B cell (primary cell): Measurements from ENCODE around the gene COG7. TPM values are rescaled to one million over a fixed set of nuclear protein-coding genes. Genes with fewer than 3 reads are reported as not detected.
"Not testable (repeated sequence)": the region's sequence is repeated elsewhere in the genome, so short reads cannot be mapped to it uniquely, and the experiment has no call there.

Experiments used
- ATAC-seq: fragments of 200-7000 bp; cut with Tn5 transposase; one replicate; pipeline ENCODE4 v1.10.0; 2021; ENCODE audit warnings: low read depth, mild to moderate bottlenecking, moderate number of reproducible peaks, moderate library complexity
- CTCF ChIA-PET: fragments of 350-600 bp; sonication (Branson Sonifier 250); formaldehyde crosslinking; loops from one replicate; lab custom pipeline; 2021; ENCODE audit warnings: antibody characterized with exemption, inconsistent platforms; lab: Charles Lee
- POLR2A ChIA-PET: fragments of 350-600 bp; sonication (Branson Sonifier 250); formaldehyde crosslinking; loops from one replicate; lab custom pipeline; 2021; ENCODE audit warnings: antibody characterized with exemption; lab: Charles Lee
- DNase-seq: peaks from one replicate; pipeline ENCODE4 v3.0.0; 2013
- H2AFZ ChIP-seq: 2 replicates; pipeline ENCODE4 v1.6.1; 2012; ENCODE audit warnings: mild to moderate bottlenecking, low read depth, low read length; ENCODE audit not compliant: insufficient read depth, poor library complexity, severe bottlenecking
- H3K27ac ChIP-seq, 2 donors: 1 replicate in 1 of 2; 2 replicates in 1 of 2; pipeline ENCODE4 v1.5.1; 2012 to 2013; ENCODE audit warnings: low read length in 2 of 2, mild to moderate bottlenecking in 2 of 2, moderate library complexity in 1 of 2
- H3K27me3 ChIP-seq, 4 experiments: fragments of 200-600 bp in 1 of 4; sonication (generic) in 1 of 4; replicated peaks in 1 of 4; 1 replicate in 2 of 4; 2 replicates in 2 of 4; pipeline versions ENCODE4 v1.6.1 to v1.7.0; 2013 to 2016; ENCODE audit warnings: low read length in 3 of 4, mild to moderate bottlenecking in 2 of 4, mixed read lengths in 1 of 4, moderate library complexity in 1 of 4; ENCODE audit not compliant: insufficient read depth in 4 of 4, control insufficient read depth in 3 of 4; ENCODE audit errors: control extremely low read depth in 1 of 4
- H3K36me3 ChIP-seq, 2 experiments: replicated peaks in 1 of 2; 1 replicate in 1 of 2; 2 replicates in 1 of 2; pipeline versions ENCODE4 v1.6.1 to v1.7.1; 2013; ENCODE audit warnings: low read length in 1 of 2; ENCODE audit not compliant: insufficient read depth in 2 of 2, control insufficient read depth in 1 of 2; ENCODE audit errors: control extremely low read depth in 1 of 2, extremely low read depth in 1 of 2
- H3K4me1 ChIP-seq, 2 donors: fragments of 200-600 bp in 1 of 2; sonication (generic) in 1 of 2; 1 replicate in 1 of 2; 2 replicates in 1 of 2; pipeline versions ENCODE4 v1.5.1 to v1.6.1; 2013 to 2017; ENCODE audit warnings: low read length in 2 of 2; ENCODE audit not compliant: control insufficient read depth in 2 of 2, insufficient read depth in 2 of 2
- H3K4me2 ChIP-seq: replicated peaks from 2 replicates; pipeline ENCODE3; 2012; ENCODE audit warnings: mild to moderate bottlenecking, low read depth, low read length; ENCODE audit not compliant: poor library complexity, severe bottlenecking
- H3K4me3 ChIP-seq, 5 experiments: fragments of 200-600 bp in 1 of 5; sonication (generic) in 1 of 5; 1 replicate in 3 of 5; 2 replicates in 2 of 5; pipeline versions ENCODE4 v1.5.1 to v1.7.0; 2011 to 2016; ENCODE audit warnings: low read length in 4 of 5, mild to moderate bottlenecking in 4 of 5, low read depth in 2 of 5, control low read depth in 1 of 5, moderate library complexity in 1 of 5; ENCODE audit not compliant: insufficient read depth in 1 of 5; ENCODE audit errors: control extremely low read depth in 1 of 5, extremely low read depth in 1 of 5
- H3K79me2 ChIP-seq: fragments of 200-600 bp; sonication (generic); one replicate; pipeline ENCODE4 v1.6.0; 2016; ENCODE audit warnings: low read length; ENCODE audit not compliant: control insufficient read depth, insufficient read depth
- H3K9ac ChIP-seq: fragments of 200-600 bp; sonication (generic); 2 replicates; pipeline ENCODE4 v1.6.1; 2017; ENCODE audit warnings: mild to moderate bottlenecking, low read length, moderate library complexity
- H3K9me3 ChIP-seq, 3 donors: one replicate each; pipeline versions ENCODE4 v1.6.1 to v1.7.1; 2013; ENCODE audit warnings: low read length in 2 of 3; ENCODE audit not compliant: control insufficient read depth in 2 of 3, insufficient read depth in 1 of 3; ENCODE audit errors: control extremely low read depth in 1 of 3
- H4K20me1 ChIP-seq: 2 replicates; pipeline ENCODE4 v1.6.0; 2012; ENCODE audit warnings: mild to moderate bottlenecking, low read length; ENCODE audit not compliant: insufficient read depth, control insufficient read depth, poor library complexity, severe bottlenecking
- H3K27ac Mint-ChIP-seq: one replicate; pipeline ENCODE4 v1.8.0; 2021; ENCODE audit warnings: mixed read lengths
- H3K27me3 Mint-ChIP-seq: one replicate; pipeline ENCODE4 v1.8.0; 2021; ENCODE audit warnings: mixed read lengths
- H3K4me1 Mint-ChIP-seq: one replicate; pipeline ENCODE4 v1.8.0; 2021; ENCODE audit warnings: mixed read lengths
- H3K4me3 Mint-ChIP-seq: one replicate; pipeline ENCODE4 v1.8.0; 2021; ENCODE audit warnings: mixed read lengths
- H3K9me3 Mint-ChIP-seq: one replicate; pipeline ENCODE4 v1.8.0; 2022; ENCODE audit warnings: mixed read lengths; ENCODE audit not compliant: insufficient read depth
- CTCF ChIP-seq: fragments of 200-600 bp; IDR thresholded peaks from one replicate; pipeline ENCODE4 v1.8.0; 2022; ENCODE audit warnings: antibody characterized with exemption, mild to moderate bottlenecking
- EZH2 ChIP-seq: IDR thresholded peaks from 2 replicates; pipeline ENCODE4 v1.6.1; 2012; ENCODE audit warnings: borderline replicate concordance, low read depth, mild to moderate bottlenecking, moderate library complexity, low read length; ENCODE audit not compliant: insufficient read depth, poor library complexity, severe bottlenecking
- WGBS: methylation state at CpG from one replicate; pipeline ENCODE4 v1.1.5; 2013; ENCODE audit warnings: missing lambda C conversion rate; ENCODE audit not compliant: insufficient coverage; 5-methylcytosine and 5-hydroxymethylcytosine counted together
- intact Hi-C: fragments of 100-400 bp; cut with micrococcal nuclease; formaldehyde crosslinking; loops from one replicate; pipeline ENCODE4 v1.10.0; 2022
- polyA plus RNA-seq: library from polyadenylated mRNA; depleted of rRNA; stranded (reverse); fragments of >200 nt; gene quantifications from 2 replicates; pipeline ENCODE4 v1.2.3, GENCODE V29; 2012
- total RNA-seq, 2 donors: library from RNA; stranded (reverse); fragments of 120-200 nt in 1 of 2; gene quantifications; 1 replicate in 1 of 2; 2 replicates in 1 of 2; pipeline versions ENCODE4 v1.2.3 to v1.2.4, GENCODE V29; 2013 to 2022

Gene COG7
- total and polyA plus RNA-seq, 2 donors (not counting 1 experiment from before 2014, with no cell fraction given), result 21.3 to 37.8 TPM

GRCh38 chr16:23401139-23401538 is 51.9 kb downstream of the COG7 start:
- Histone ChIP-seq H3K27ac (no peak overlapping the region), H2AFZ (no peak overlapping the region), H3K36me3 (peaks cover under 1 to 58% of the 10 kb centered on the region in 2 experiments), H3K79me2 (no peaks in the 10 kb centered on the region), H3K9ac (no peak overlapping the region), H3K9me3 (no peaks in the 10 kb centered on the region), H3K4me1 (no peaks in the 10 kb centered on the region), H3K27me3 (no peaks in the 10 kb centered on the region), H3K4me3 (no peak overlapping the region), H4K20me1 (no peaks in the 10 kb centered on the region), H3K4me2 (no peak overlapping the region)
- H3K4me3 Mint-ChIP-seq, result no peak overlapping the region
- no peaks in the 10 kb centered on the region for H3K4me1 Mint-ChIP-seq
- ATAC-seq (no peak), DNase-seq (no peak)
- CTCF ChIA-PET, result no interaction called here
- TF ChIP-seq EZH2, result no peak
- no peak for TF ChIP-seq CTCF
- intact Hi-C loops, result no loop called here
- H3K27ac Mint-ChIP-seq, result no peak overlapping the region
- H3K27me3 Mint-ChIP-seq, result no peaks in the 10 kb centered on the region
- 100% methylated on average over 2 of the region's 8 CpGs for WGBS
- POLR2A ChIA-PET, result no interaction called here
- H3K9me3 Mint-ChIP-seq, result no peaks in the 10 kb centered on the region

GRCh38 chr16:23400447-23400846 is 52.5 kb downstream of the COG7 start:
- H3K4me1 Mint-ChIP-seq, POLR2A ChIA-PET, H3K27ac Mint-ChIP-seq, H2AFZ ChIP-seq, H3K4me2 ChIP-seq, H3K27ac ChIP-seq, DNase-seq, H3K4me1 ChIP-seq, H3K27me3 Mint-ChIP-seq, H3K9me3 Mint-ChIP-seq, ATAC-seq, H3K9me3 ChIP-seq, CTCF ChIA-PET, H3K4me3 ChIP-seq, H4K20me1 ChIP-seq, H3K27me3 ChIP-seq, H3K4me3 Mint-ChIP-seq, intact Hi-C loops, H3K9ac ChIP-seq, H3K79me2 ChIP-seq: not testable (repeated sequence)
- peaks cover 0 to 63% of the 10 kb centered on the region in 2 experiments for H3K36me3 ChIP-seq
- 100% methylated on average over 4 of the region's 7 CpGs for WGBS
